Caco-2 (cell line): ENCODE results near the gene DMBX1. TPM values are rescaled to one million over a fixed set of nuclear protein-coding genes. Genes with fewer than 3 reads are reported as not detected.

Source experiments
- BruUV-seq: library from RNA; stranded (reverse); fragments of 400-500 nt; replicated peaks from 2 replicates; lab custom pipeline; 2021; lab: Mats Ljungman, UMichigan
- CTCF ChIA-PET: fragments of 300-600 bp; sonication (Branson Sonifier 250); formaldehyde crosslinking; loops from one replicate; lab custom pipeline; 2022; ENCODE audit warnings: antibody characterized with exemption; lab: Charles Lee
- POLR2A ChIA-PET: fragments of 300-600 bp; sonication (Branson Sonifier 250); formaldehyde crosslinking; loops from one replicate; lab custom pipeline; 2022; ENCODE audit warnings: antibody characterized with exemption; lab: Charles Lee
- DNase-seq, 2 experiments: peaks; one replicate each; pipeline versions ENCODE4 v3.0.0 to v3.0.0-alpha.2; 2020 to 2022
- H3K27me3 ChIP-seq: replicated peaks from 2 replicates; pipeline ENCODE4 v1.6.0; 2011; ENCODE audit warnings: low read length; ENCODE audit not compliant: control insufficient read depth, insufficient read depth
- H3K36me3 ChIP-seq: 2 replicates; pipeline ENCODE4 v1.5.1; 2011; ENCODE audit warnings: low read length; ENCODE audit not compliant: control insufficient read depth, insufficient read depth
- H3K4me1 ChIP-seq: fragments of 250-450 bp; sonication (Bioruptor Pico); 2 replicates; pipeline ENCODE4 v1.5.1; 2020; ENCODE audit warnings: mild to moderate bottlenecking
- H3K4me3 ChIP-seq: 2 replicates; pipeline ENCODE4 v1.5.1; 2011; ENCODE audit warnings: low read depth, mild to moderate bottlenecking, control low read depth, low read length
- H3K9me3 ChIP-seq: fragments of 250-450 bp; sonication (Bioruptor Pico); 2 replicates; pipeline ENCODE4 v1.5.1; 2020; ENCODE audit warnings: mild to moderate bottlenecking, moderate library complexity
- H3K27ac Mint-ChIP-seq: one replicate; pipeline ENCODE4 v1.8.0; 2022; ENCODE audit warnings: mixed read lengths; ENCODE audit not compliant: unreplicated experiment
- H3K27me3 Mint-ChIP-seq: one replicate; pipeline ENCODE4 v1.8.0; 2022; ENCODE audit warnings: mixed read lengths; ENCODE audit not compliant: insufficient read depth, unreplicated experiment
- H3K36me3 Mint-ChIP-seq: one replicate; pipeline ENCODE4 v1.8.0; 2022; ENCODE audit warnings: mild to moderate bottlenecking, mixed read lengths; ENCODE audit not compliant: insufficient read depth, unreplicated experiment
- H3K4me1 Mint-ChIP-seq: one replicate; pipeline ENCODE4 v1.8.0; 2022; ENCODE audit warnings: low read depth, mixed read lengths; ENCODE audit not compliant: unreplicated experiment
- H3K4me3 Mint-ChIP-seq: one replicate; pipeline ENCODE4 v1.8.0; 2022; ENCODE audit warnings: mild to moderate bottlenecking, moderate library complexity, mixed read lengths; ENCODE audit not compliant: unreplicated experiment
- H3K9me3 Mint-ChIP-seq: one replicate; pipeline ENCODE4 v1.8.0; 2022; ENCODE audit warnings: mixed read lengths; ENCODE audit not compliant: unreplicated experiment
- CTCF ChIP-seq, 2 experiments: fragments of 200-600 bp in 1 of 2; IDR thresholded peaks; 1 replicate in 1 of 2; 2 replicates in 1 of 2; pipeline versions ENCODE4 v1.5.1 to v1.8.0; 2011 to 2022; ENCODE audit warnings: antibody characterized with exemption in 1 of 2, control low read depth in 1 of 2, inconsistent platforms in 1 of 2, low read depth in 1 of 2, low read length in 1 of 2, mild to moderate bottlenecking in 1 of 2, moderate library complexity in 1 of 2; ENCODE audit not compliant: insufficient read depth in 1 of 2, severe bottlenecking in 1 of 2, unreplicated experiment in 1 of 2
- intact Hi-C: fragments of 100-400 bp; cut with micrococcal nuclease; formaldehyde crosslinking; loops from one replicate; pipeline ENCODE4 v1.10.0; 2022; ENCODE audit not compliant: unreplicated experiment
- total RNA-seq: library from RNA; stranded (reverse); gene quantifications from 2 replicates; pipeline ENCODE4 v1.2.3, GENCODE V29; 2022

DMBX1 gene
- total RNA-seq, 1 experiment from 2014 or later, result 0.16 TPM

- Mint-ChIP-seq H3K4me1 (peaks cover 6% of the 10 kb centered on the region), H3K9me3 (no peaks in the 10 kb centered on the region), H3K27me3 (peaks cover 8% of the 10 kb centered on the region), H3K4me3 (no peak overlapping the region), H3K36me3 (no peaks in the 10 kb centered on the region), H3K27ac (no peak overlapping the region)
- no peaks in the 10 kb centered on the region for H3K4me1 ChIP-seq
- CTCF ChIA-PET, result interaction anchor here (1.1 to 3.7 kb wide), 2 partner anchors 47 to 81 kb away, joined by 3 to 17 read pairs; no protein-coding TSS in a partner anchor
- no peaks in the 10 kb centered on the region for H3K27me3 ChIP-seq
- H3K36me3 ChIP-seq, result no peaks in the 10 kb centered on the region
- intact Hi-C loops, result loop anchor here (1.0 kb wide), 2 partner anchors 50 to 80 kb away; no protein-coding TSS in a partner anchor
- POLR2A ChIA-PET, result interaction anchor here (1.1 kb wide), 1 partner anchor 81 kb away, joined by 3 read pairs; no protein-coding TSS in a partner anchor
- no peaks in the 10 kb centered on the region for H3K9me3 ChIP-seq
- peak; percentile 65 to 81 for DNase-seq
- BruUV-seq, result no TSS peak
- TF ChIP-seq CTCF (IDR thresholded peaks at IDR 0.05; ENCODE audit: insufficient read depth in 1 of 2, low read depth in 1 of 2, low read length in 1 of 2, severe bottlenecking in 1 of 2, unreplicated experiment in 1 of 2), result peak; percentile 68 to 93
- no peak overlapping the region for H3K4me3 ChIP-seq
These were observed 38.0 kb downstream of the DMBX1 start for GRCh38 chr1:46527474-46528296.

- Mint-ChIP-seq H3K27ac (no peak overlapping the region), H3K4me3 (no peak overlapping the region), H3K9me3 (no peaks in the 10 kb centered on the region), H3K36me3 (no peaks in the 10 kb centered on the region), H3K4me1 (peaks cover 6% of the 10 kb centered on the region), H3K27me3 (peaks cover 8% of the 10 kb centered on the region)
- no peaks in the 10 kb centered on the region for H3K36me3 ChIP-seq
- intact Hi-C loops, result loop anchor here (1.0 kb wide), 2 partner anchors 51 to 81 kb away; no protein-coding TSS in a partner anchor
- POLR2A ChIA-PET, result no interaction called here
- CTCF ChIA-PET, result interaction anchor here (0.6 to 3.7 kb wide), 2 partner anchors 81 to 83 kb away, joined by 3 to 17 read pairs; no protein-coding TSS in a partner anchor
- no peak for DNase-seq
- TF ChIP-seq CTCF (IDR thresholded peaks at IDR 0.05; ENCODE audit: insufficient read depth in 1 of 2, low read depth in 1 of 2, low read length in 1 of 2, severe bottlenecking in 1 of 2, unreplicated experiment in 1 of 2), result peak in 1 of 2 experiments; percentile 4
- no peaks in the 10 kb centered on the region for H3K27me3 ChIP-seq
- H3K9me3 ChIP-seq, result no peaks in the 10 kb centered on the region
- no peak overlapping the region for H3K4me3 ChIP-seq
- no TSS peak for BruUV-seq
- H3K4me1 ChIP-seq, result no peaks in the 10 kb centered on the region
These were observed 38.8 kb downstream of the DMBX1 start for GRCh38 chr1:46528297-46528955.

DNA sequence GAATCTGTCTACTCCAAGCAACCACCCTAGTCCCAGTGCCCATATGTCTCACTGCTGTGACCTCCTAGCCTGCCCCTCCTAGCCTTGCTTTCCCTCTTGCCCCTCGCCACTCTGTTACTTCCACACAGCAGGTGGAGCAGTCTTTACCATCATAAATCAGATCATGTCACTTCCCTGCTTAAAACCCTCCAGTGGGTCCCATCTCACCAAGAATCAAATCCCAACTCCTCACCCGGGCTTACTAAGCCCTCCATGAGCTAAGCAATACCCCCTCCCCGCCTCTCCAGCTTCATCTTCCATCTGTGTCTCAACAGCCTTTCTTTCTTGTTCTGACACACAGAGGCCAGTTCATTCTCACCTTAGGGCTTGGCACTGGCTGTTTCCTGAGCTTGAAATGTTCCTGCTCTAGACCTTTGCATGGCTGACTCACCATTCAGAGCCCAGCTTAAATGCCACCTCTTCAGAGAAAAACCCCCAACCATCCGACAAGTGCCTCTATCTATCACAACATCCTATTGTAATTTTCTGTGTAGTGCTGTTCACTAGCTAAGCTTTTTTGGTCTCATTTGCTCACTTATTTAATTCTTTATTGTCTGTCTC lies 39.5 kb downstream of the DMBX1 start:
- ChIA-PET CTCF (interaction anchor here (0.8 to 1.3 kb wide), 4 partner anchors 8 to 83 kb away, joined by 3 to 9 read pairs (median 5); no protein-coding TSS in a partner anchor), POLR2A (no interaction called here)
- DNase-seq, result no peak
- peaks cover 6% of the 10 kb centered on the region for H3K36me3 Mint-ChIP-seq
- H3K4me3 ChIP-seq, result no peak overlapping the region
- no peaks in the 10 kb centered on the region for H3K4me1 ChIP-seq
- no peak for TF ChIP-seq CTCF (IDR thresholded peaks at IDR 0.05; ENCODE audit: insufficient read depth in 1 of 2, low read depth in 1 of 2, low read length in 1 of 2, severe bottlenecking in 1 of 2, unreplicated experiment in 1 of 2)
- no peaks in the 10 kb centered on the region for H3K9me3 Mint-ChIP-seq
- no peaks in the 10 kb centered on the region for H3K36me3 ChIP-seq
- H3K27ac Mint-ChIP-seq, result no peak overlapping the region
- no TSS peak for BruUV-seq
- intact Hi-C loops, result no loop called here
- peaks cover 6% of the 10 kb centered on the region for H3K4me1 Mint-ChIP-seq
- no peaks in the 10 kb centered on the region; the same call in 1 of the 2 replicates for H3K27me3 ChIP-seq
- H3K4me3 Mint-ChIP-seq, result no peak overlapping the region
- no peaks in the 10 kb centered on the region for H3K9me3 ChIP-seq
- H3K27me3 Mint-ChIP-seq, result peaks cover 11% of the 10 kb centered on the region
